NOMO-1 treated with dmso at 0.1 percent for 144 hours (cell line): ENCODE results near the gene ADH7.
"Not testable (repeated sequence)": the region's sequence is repeated elsewhere in the genome, so short reads cannot be mapped to it uniquely, and the experiment has no call there.

Source experiments
- DNase-seq: peaks from one replicate; lab custom pipeline; 2025; ENCODE audit not compliant: unreplicated experiment; lab: John Stamatoyannopoulos, UW

The ADH7 gene

GRCh38 chr4:99381588-99382175 is 53.5 kb downstream of the ADH7 start:
- no peak for DNase-seq

DNA sequence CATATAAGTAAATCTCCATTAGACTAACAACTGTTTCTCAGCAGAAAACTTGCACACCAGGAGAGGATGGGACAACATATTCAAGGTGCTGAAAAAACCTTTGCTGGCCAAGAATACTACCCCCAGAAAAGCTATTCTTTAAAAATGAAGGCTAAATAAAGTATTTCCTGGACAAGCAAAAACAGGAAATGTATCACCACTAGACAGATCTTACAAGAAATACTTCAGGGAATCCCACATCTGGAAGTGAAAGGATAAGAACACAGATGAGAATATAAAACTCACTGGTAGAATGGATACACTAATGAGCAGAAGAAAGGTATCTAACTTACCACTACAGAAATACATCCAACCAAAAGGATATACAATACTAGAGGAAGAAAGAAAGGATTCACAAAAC is 55.6 kb downstream of the ADH7 start:
- DNase-seq, result no peak

- DNase-seq, result no peak
These were observed 56.3 kb downstream of the ADH7 start for GRCh38 chr4:99378876-99379275.

- DNase-seq, result not testable (repeated sequence)
These were observed 57.8 kb downstream of the ADH7 start for GRCh38 chr4:99377341-99377740.

- not testable (repeated sequence) for DNase-seq
These were observed 62.7 kb downstream of the ADH7 start for GRCh38 chr4:99372464-99372863.

DNA sequence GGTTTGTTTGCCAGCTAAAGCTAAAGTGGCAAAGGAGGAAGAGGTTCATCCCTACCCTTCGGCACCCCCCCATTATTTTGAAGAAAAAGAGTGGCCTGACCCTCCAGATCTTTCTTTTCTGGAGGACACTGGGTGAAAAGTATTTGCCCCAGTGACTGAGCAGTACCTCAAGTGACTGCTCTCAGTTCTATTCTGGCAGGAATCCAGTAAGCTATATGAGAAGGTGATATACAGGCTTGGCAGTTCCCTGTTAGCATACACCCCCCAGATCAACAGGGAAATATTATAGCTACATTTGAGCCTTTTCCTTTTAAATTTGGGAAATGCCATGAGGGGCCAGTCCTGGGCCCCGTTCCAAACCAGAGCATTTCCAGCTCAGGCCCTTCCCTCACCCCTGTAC is 67.3 kb downstream of the ADH7 start:
- not testable (repeated sequence) for DNase-seq

DNA sequence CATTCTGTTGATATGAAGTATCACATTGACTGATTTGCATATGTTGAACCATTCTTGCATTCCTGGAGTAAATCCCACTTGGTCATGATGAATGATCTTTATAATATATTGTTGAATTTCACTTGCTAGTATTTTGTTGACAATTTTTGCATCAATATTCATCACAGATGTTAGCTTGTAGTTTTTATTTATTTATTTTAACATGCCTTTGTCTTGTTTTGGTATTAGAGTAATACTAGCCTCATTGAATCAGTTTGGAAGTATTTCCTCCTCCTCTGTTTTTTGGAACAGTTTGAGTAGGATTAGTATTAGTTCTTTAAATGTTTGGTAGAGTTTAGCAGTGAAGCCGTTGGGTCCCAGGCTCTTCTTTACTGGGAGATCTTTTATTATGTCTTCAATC is 68.7 kb downstream of the ADH7 start:
- DNase-seq, result no peak

- no peak for DNase-seq
These were observed 72.4 kb downstream of the ADH7 start for GRCh38 chr4:99362768-99363167.
